HCT116 (cell line): Measurements from ENCODE around the gene GPAT3. TPM values are rescaled to one million over a fixed set of nuclear protein-coding genes. Genes with fewer than 3 reads are reported as not detected.
"Not testable (repeated sequence)": the region's sequence is repeated elsewhere in the genome, so short reads cannot be mapped to it uniquely, and the experiment has no call there.

Experiments used
- ATAC-seq: fragments of 200-7000 bp; cut with Tn5 transposase; 2 replicates; pipeline ENCODE4 v1.9.1; 2020; ENCODE audit warnings: mild to moderate bottlenecking, moderate library complexity
- BruUV-seq: library from RNA; stranded (reverse); fragments of 400-500 nt; replicated peaks from 2 replicates; lab custom pipeline; 2021; lab: Mats Ljungman, UMichigan
- CTCF ChIA-PET: fragments of 300-600 bp; sonication (Branson Sonifier 250); formaldehyde crosslinking; loops from one replicate; lab custom pipeline; 2021; ENCODE audit warnings: antibody characterized with exemption; lab: Charles Lee
- POLR2A ChIA-PET: fragments of 300-600, 350-600 bp; sonication (Branson Sonifier 250); formaldehyde crosslinking; loops from one replicate; lab custom pipeline; 2021; ENCODE audit warnings: antibody characterized with exemption; lab: Charles Lee
- RAD21 ChIA-PET, 2 experiments: fragments of 300-600 bp; sonication (Branson Sonifier 250); formaldehyde crosslinking; loops; one replicate each; lab custom pipeline; 2023; ENCODE audit warnings: low total read pairs in 2 of 2; ENCODE audit not compliant: uncharacterized antibody in 2 of 2, unreplicated experiment in 2 of 2, low non-redundant PET in 1 of 2; lab: Charles Lee
- DNase-seq: peaks from one replicate; pipeline ENCODE4 v3.0.0-alpha.2; 2010; ENCODE audit warnings: low read depth, low spot score
- H2AFZ ChIP-seq: fragments of 200-600 bp; shearing (Covaris generic), sonication (generic); 2 replicates; pipeline ENCODE4 v1.6.1; 2017; ENCODE audit warnings: low read depth, mixed run types, mixed read lengths, antibody characterized with exemption, low read length; ENCODE audit not compliant: poor library complexity, severe bottlenecking
- H3K27ac ChIP-seq: 2 replicates; pipeline ENCODE4 v1.5.1; 2012; ENCODE audit warnings: low read depth, low read length
- H3K27me3 ChIP-seq: fragments of 200-600 bp; sonication (generic); 2 replicates; pipeline ENCODE4 v1.6.1; 2016; ENCODE audit warnings: mixed run types, low read length, mixed read lengths; ENCODE audit not compliant: insufficient read depth
- H3K36me3 ChIP-seq, 2 experiments: fragments of 200-500 bp in 1 of 2; fragments of 200-600 bp in 1 of 2; sonication (Bioruptor generic) in 1 of 2; sonication (generic) in 1 of 2; 2 replicates each; pipeline versions ENCODE4 v1.5.1 to v1.6.1; 2014 to 2016; ENCODE audit warnings: low read length in 2 of 2, inconsistent platforms in 1 of 2, mixed read lengths in 1 of 2, mixed run types in 1 of 2; ENCODE audit not compliant: insufficient read depth in 2 of 2, control insufficient read depth in 1 of 2
- H3K4me1 ChIP-seq, 2 experiments: fragments of 200-600 bp in 1 of 2; sonication (generic) in 1 of 2; 2 replicates each; pipeline versions ENCODE4 v1.5.1 to v1.6.1; 2012 to 2017; ENCODE audit warnings: low read length in 2 of 2, inconsistent platforms in 1 of 2, mild to moderate bottlenecking in 1 of 2, mixed read lengths in 1 of 2, mixed run types in 1 of 2, moderate library complexity in 1 of 2; ENCODE audit not compliant: insufficient read depth in 2 of 2, control insufficient read depth in 1 of 2
- H3K4me2 ChIP-seq: fragments of 200-600 bp; sonication (generic); 2 replicates; pipeline ENCODE4 v1.6.1; 2017; ENCODE audit warnings: mixed run types, low read length, mixed read lengths
- H3K4me3 ChIP-seq, 2 experiments: fragments of 200-600 bp in 1 of 2; sonication (generic) in 1 of 2; replicated peaks in 1 of 2; 2 replicates each; pipeline ENCODE4 v1.5.1; 2011 to 2016; ENCODE audit warnings: low read length in 2 of 2, control low read depth in 1 of 2, low read depth in 1 of 2, mild to moderate bottlenecking in 1 of 2, mixed read lengths in 1 of 2, mixed run types in 1 of 2
- H3K79me2 ChIP-seq: fragments of 200-600 bp; sonication (generic); 2 replicates; pipeline ENCODE4 v1.6.1; 2017; ENCODE audit warnings: mild to moderate bottlenecking, mixed run types, low read length, moderate library complexity, mixed read lengths; ENCODE audit not compliant: insufficient read depth
- H3K9ac ChIP-seq: fragments of 200-600 bp; sonication (generic); 2 replicates; pipeline ENCODE4 v1.6.1; 2016; ENCODE audit warnings: low read length, mixed read lengths
- H3K9me2 ChIP-seq: fragments of 200-600 bp; sonication (generic), shearing (Covaris generic); 2 replicates; pipeline ENCODE4 v1.6.1; 2017; ENCODE audit warnings: mixed run types, mild to moderate bottlenecking, moderate library complexity; ENCODE audit not compliant: insufficient read depth
- H3K9me3 ChIP-seq, 2 experiments: fragments of 200-500 bp in 1 of 2; fragments of 200-600 bp in 1 of 2; sonication (Bioruptor generic) in 1 of 2; sonication (generic) in 1 of 2; 2 replicates each; pipeline ENCODE4 v1.6.1; 2014 to 2017; ENCODE audit warnings: low read length in 2 of 2, mixed read lengths in 2 of 2, inconsistent platforms in 1 of 2, low read depth in 1 of 2, mild to moderate bottlenecking in 1 of 2, mixed run types in 1 of 2, moderate library complexity in 1 of 2; ENCODE audit not compliant: control insufficient read depth in 1 of 2, insufficient read depth in 1 of 2
- H4K20me1 ChIP-seq: fragments of 200-600 bp; sonication (generic), shearing (Covaris generic); 2 replicates; pipeline ENCODE4 v1.6.1; 2017; ENCODE audit warnings: mixed run types, mild to moderate bottlenecking, moderate library complexity; ENCODE audit not compliant: insufficient read depth
- MAX ChIP-seq: IDR thresholded peaks from 2 replicates; pipeline ENCODE4 v1.6.1; 2012
- ZFX ChIP-seq: fragments of 450-650 bp; IDR thresholded peaks from 2 replicates; pipeline ENCODE4 v1.6.1; 2017
- intact Hi-C: fragments of 100-400 bp; cut with micrococcal nuclease; formaldehyde crosslinking; loops from 2 replicates; pipeline ENCODE4 v1.10.0; 2022
- total RNA-seq: library from RNA; stranded (reverse); gene quantifications from one replicate; pipeline ENCODE4 v1.2.1, GENCODE V29; 2021; ENCODE audit not compliant: unreplicated experiment

The GPAT3 gene
- total RNA-seq, 1 experiment from 2014 or later: 36.7 TPM

GRCh38 chr4:83618991-83619645 is 83.2 kb downstream of the GPAT3 start:
- BruUV-seq: no TSS peak
- ChIA-PET POLR2A (interaction anchor here (0.6 kb wide), 1 partner anchor 15 kb away, joined by 3 read pairs; no protein-coding TSS in a partner anchor), CTCF (no interaction called here), RAD21 (no interaction called here)
- H3K4me3 ChIP-seq: peak overlapping the region in 1 of 2 experiments; percentile 12; a peak in 2 of 4 replicates
- H3K79me2 ChIP-seq: no peaks in the 10 kb centered on the region
- no peaks in the 10 kb centered on the region for H3K9me2 ChIP-seq
- intact Hi-C loops: no loop called here
- no peaks in the 10 kb centered on the region for H4K20me1 ChIP-seq
- H3K27me3 ChIP-seq: no peaks in the 10 kb centered on the region
- no peaks in the 10 kb centered on the region for H3K36me3 ChIP-seq
- peak overlapping the region; percentile 55; the same call in 1 of the 2 replicates for H3K27ac ChIP-seq
- no peak for DNase-seq
- no peak for TF ChIP-seq ZFX
- TF ChIP-seq MAX: 0 out of 2 replicates have a peak, but pooled peaks have one; percentile 19
- H3K9ac ChIP-seq: 0 out of 2 replicates have a peak overlapping the region, but pooled peaks have one; percentile 1
- peak overlapping the region; percentile 57 for H2AFZ ChIP-seq
- H3K4me1 ChIP-seq: peaks cover 22 to 27% of the 10 kb centered on the region in 2 experiments
- peak overlapping the region; percentile 63 for H3K4me2 ChIP-seq
- peaks cover 0 to 10% of the 10 kb centered on the region in 2 experiments; a peak in 3 of 4 replicates for H3K9me3 ChIP-seq
- ATAC-seq: peak; percentile 72

GRCh38 chr4:83622127-83622526 is 86.2 kb downstream of the GPAT3 start:
- ATAC-seq, H3K9me2 ChIP-seq, H3K4me2 ChIP-seq, DNase-seq, H3K79me2 ChIP-seq, H3K27me3 ChIP-seq, H3K9ac ChIP-seq, intact Hi-C loops, H3K27ac ChIP-seq, H3K4me3 ChIP-seq, BruUV-seq, H3K9me3 ChIP-seq, H2AFZ ChIP-seq, RAD21 ChIA-PET, CTCF ChIA-PET, POLR2A ChIA-PET, H3K36me3 ChIP-seq, H4K20me1 ChIP-seq: not testable (repeated sequence)
- H3K4me1 ChIP-seq: peaks cover 29 to 37% of the 10 kb centered on the region in 2 experiments
